ENCODE data around the gene GRM7.

Gene GRM7

GRCh38 chr3:7062714-7063113, 201.8 kb downstream of the GRM7 start:
- Histone ChIP-seq H3K27me3 (replicated peaks; ENCODE audit: insufficient read depth, low read length) (no peaks in the 10 kb centered on the region), H3K4me1 (ENCODE audit: low read length) (no peaks in the 10 kb centered on the region), H3K4me2 (ENCODE audit: low read depth, low read length) (no peak overlapping the region), H4K20me1 (ENCODE audit: insufficient read depth, low read length) (no peaks in the 10 kb centered on the region), H3K9ac (ENCODE audit: low read length) (no peak overlapping the region), H3K27ac (ENCODE audit: low read length) (no peak overlapping the region), H3K4me3 (ENCODE audit: low read length) (no peak overlapping the region), H3K9me2 (replicated peaks; ENCODE audit: insufficient read depth, low read length) (no peaks in the 10 kb centered on the region), H3F3A (ENCODE audit: insufficient read depth, low read length) (no peaks in the 10 kb centered on the region), H2AFZ (ENCODE audit: low read length) (no peak overlapping the region), H3K36me3 (replicated peaks; ENCODE audit: insufficient read depth, low read length) (no peaks in the 10 kb centered on the region), H3K79me2 (ENCODE audit: low read length) (no peaks in the 10 kb centered on the region), H3K9me3 (replicated peaks; ENCODE audit: insufficient read depth, low read length) (no peaks in the 10 kb centered on the region)
- DNase-seq: no peak
- TF ChIP-seq EZH2 (optimal IDR thresholded peaks at IDR 0.05; ENCODE audit: low read depth, low read length): no peak
- no peak for TF ChIP-seq EZH2phosphoT487 (IDR thresholded peaks at IDR 0.05; ENCODE audit: low read length)
- TF ChIP-seq CTCF (IDR thresholded peaks at IDR 0.05; ENCODE audit: low read length): no peak

GRCh38 chr3:7070461-7070860, 209.5 kb downstream of the GRM7 start:
- Histone ChIP-seq H4K20me1 (ENCODE audit: insufficient read depth, low read length) (no peaks in the 10 kb centered on the region), H3K4me3 (ENCODE audit: low read length) (no peak overlapping the region), H3K9ac (ENCODE audit: low read length) (no peak overlapping the region), H3K9me3 (replicated peaks; ENCODE audit: insufficient read depth, low read length) (no peaks in the 10 kb centered on the region), H2AFZ (ENCODE audit: low read length) (no peak overlapping the region), H3F3A (ENCODE audit: insufficient read depth, low read length) (no peaks in the 10 kb centered on the region), H3K4me1 (ENCODE audit: low read length) (no peaks in the 10 kb centered on the region), H3K4me2 (ENCODE audit: low read depth, low read length) (no peak overlapping the region), H3K27me3 (replicated peaks; ENCODE audit: insufficient read depth, low read length) (no peaks in the 10 kb centered on the region), H3K9me2 (replicated peaks; ENCODE audit: insufficient read depth, low read length) (no peaks in the 10 kb centered on the region), H3K36me3 (replicated peaks; ENCODE audit: insufficient read depth, low read length) (no peaks in the 10 kb centered on the region), H3K79me2 (ENCODE audit: low read length) (no peaks in the 10 kb centered on the region), H3K27ac (ENCODE audit: low read length) (no peak overlapping the region)
- DNase-seq: no peak
- TF ChIP-seq EZH2 (optimal IDR thresholded peaks at IDR 0.05; ENCODE audit: low read depth, low read length): no peak
- TF ChIP-seq CTCF (IDR thresholded peaks at IDR 0.05; ENCODE audit: low read length): no peak
- TF ChIP-seq EZH2phosphoT487 (IDR thresholded peaks at IDR 0.05; ENCODE audit: low read length): no peak

GRCh38 chr3:7074217-7074616, 213.3 kb downstream of the GRM7 start:
- H3K9me3 ChIP-seq (replicated peaks; ENCODE audit: insufficient read depth, low read length): no peaks in the 10 kb centered on the region
- H3K9me2 ChIP-seq (replicated peaks; ENCODE audit: insufficient read depth, low read length): no peaks in the 10 kb centered on the region
- no peaks in the 10 kb centered on the region for H3K4me1 ChIP-seq (ENCODE audit: low read length)
- no peak overlapping the region for H3K4me3 ChIP-seq (ENCODE audit: low read length)
- H3K36me3 ChIP-seq (replicated peaks; ENCODE audit: insufficient read depth, low read length): no peaks in the 10 kb centered on the region
- no peak overlapping the region for H3K4me2 ChIP-seq (ENCODE audit: low read depth, low read length)
- no peak for DNase-seq
- no peaks in the 10 kb centered on the region for H4K20me1 ChIP-seq (ENCODE audit: insufficient read depth, low read length)
- no peak overlapping the region for H3K27ac ChIP-seq (ENCODE audit: low read length)
- no peaks in the 10 kb centered on the region for H3K27me3 ChIP-seq (replicated peaks; ENCODE audit: insufficient read depth, low read length)
- H3F3A ChIP-seq (ENCODE audit: insufficient read depth, low read length): no peaks in the 10 kb centered on the region
- H3K9ac ChIP-seq (ENCODE audit: low read length): no peak overlapping the region
- no peaks in the 10 kb centered on the region for H3K79me2 ChIP-seq (ENCODE audit: low read length)
- TF ChIP-seq EZH2 (optimal IDR thresholded peaks at IDR 0.05; ENCODE audit: low read depth, low read length) (no peak), CTCF (IDR thresholded peaks at IDR 0.05; ENCODE audit: low read length) (no peak), EZH2phosphoT487 (IDR thresholded peaks at IDR 0.05; ENCODE audit: low read length) (no peak)
- no peak overlapping the region for H2AFZ ChIP-seq (ENCODE audit: low read length)
